Activated T-cell treated with anti-CD3 and anti-CD28 coated beads, Interleukin-2, amount 50 U/mL, for 72 hours (primary cell): ENCODE data around the gene PEX12. TPM values are rescaled to one million over a fixed set of nuclear protein-coding genes. Genes with fewer than 3 reads are reported as not detected.

Source experiments
- ATAC-seq, 2 donors: fragments of 150-1000 bp; cut with Tn5 transposase; replicated peaks in 1 of 2; 2 replicates each; pipeline ENCODE4 v1.10.0; 2021; ENCODE audit warnings: moderate library complexity in 2 of 2, mild to moderate bottlenecking in 1 of 2
- DNase-seq, 2 donors: peaks; one replicate each; pipeline ENCODE4 v3.0.0; 2021 to 2022; ENCODE audit warnings: mixed read lengths in 1 of 2
- H3K27ac Mint-ChIP-seq: one replicate; pipeline ENCODE4 v1.8.0; 2022; ENCODE audit warnings: mild to moderate bottlenecking, moderate library complexity, mixed read lengths
- H3K27me3 Mint-ChIP-seq: one replicate; pipeline ENCODE4 v1.8.0; 2022; ENCODE audit warnings: low read depth, mixed read lengths
- H3K36me3 Mint-ChIP-seq, 2 donors: one replicate each; pipeline ENCODE4 v1.8.0; 2022; ENCODE audit warnings: mixed read lengths in 2 of 2, mild to moderate bottlenecking in 1 of 2; ENCODE audit not compliant: insufficient read depth in 2 of 2
- H3K4me1 Mint-ChIP-seq: one replicate; pipeline ENCODE4 v1.8.0; 2022; ENCODE audit warnings: low read depth, mixed read lengths
- H3K4me3 Mint-ChIP-seq, 2 donors: one replicate each; pipeline ENCODE4 v1.8.0; 2022; ENCODE audit warnings: mild to moderate bottlenecking in 2 of 2, mixed read lengths in 2 of 2, moderate library complexity in 2 of 2
- H3K9me3 Mint-ChIP-seq, 2 donors: one replicate each; pipeline ENCODE4 v1.8.0; 2022; ENCODE audit warnings: mixed read lengths in 2 of 2
- total RNA-seq, 2 donors: library from RNA; stranded (reverse); gene quantifications; one replicate each; pipeline ENCODE4 v1.2.3, GENCODE V29; 2022

Gene PEX12
- total RNA-seq, 2 donors from 2014 or later, result 7.2 to 7.3 TPM

- Mint-ChIP-seq H3K4me1 (no peaks in the 10 kb centered on the region), H3K9me3 (no peaks in the 10 kb centered on the region), H3K36me3 (peaks cover 14 to 32% of the 10 kb centered on the region in 2 donors), H3K4me3 (no peak overlapping the region), H3K27ac (no peak overlapping the region), H3K27me3 (no peaks in the 10 kb centered on the region)
- no peak for ATAC-seq
- DNase-seq, result no peak
These were observed 19.2 kb upstream of the PEX12 start for GRCh38 chr17:35597604-35598003.

GRCh38 chr17:35596530-35597233, 18.3 kb upstream of the PEX12 start:
- H3K27ac Mint-ChIP-seq, result no peak overlapping the region
- H3K4me1 Mint-ChIP-seq, result no peaks in the 10 kb centered on the region
- DNase-seq (no peak), ATAC-seq (no peak)
- H3K36me3 Mint-ChIP-seq, result peaks cover 12 to 32% of the 10 kb centered on the region in 2 donors
- H3K4me3 Mint-ChIP-seq, result no peak overlapping the region
- H3K9me3 Mint-ChIP-seq, result no peaks in the 10 kb centered on the region
- H3K27me3 Mint-ChIP-seq, result no peaks in the 10 kb centered on the region

DNA sequence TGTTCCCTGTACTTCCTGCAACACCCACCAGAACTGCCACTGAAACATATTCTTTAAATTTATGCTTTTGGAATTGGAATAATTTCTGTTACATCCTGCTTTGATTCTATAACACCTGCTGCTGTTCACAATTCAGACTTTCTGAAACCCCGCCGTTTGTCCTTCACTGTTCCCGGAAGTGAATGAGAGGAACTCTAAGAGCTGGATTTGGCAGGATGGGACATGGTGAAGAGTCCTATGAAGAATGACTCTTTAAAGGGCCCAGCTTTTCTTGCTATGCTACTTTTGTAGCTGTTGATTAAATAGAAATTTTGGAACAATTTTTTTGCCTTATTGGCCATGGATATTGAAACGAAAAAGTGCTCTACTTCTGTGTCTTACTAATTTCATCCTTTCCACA, 17.7 kb upstream of the PEX12 start:
- H3K4me3 Mint-ChIP-seq, result no peak overlapping the region
- no peak for DNase-seq
- H3K36me3 Mint-ChIP-seq, result peaks cover 12 to 30% of the 10 kb centered on the region in 2 donors
- no peak overlapping the region for H3K27ac Mint-ChIP-seq
- no peaks in the 10 kb centered on the region for H3K4me1 Mint-ChIP-seq
- ATAC-seq, result no peak
- no peaks in the 10 kb centered on the region for H3K9me3 Mint-ChIP-seq
- no peaks in the 10 kb centered on the region for H3K27me3 Mint-ChIP-seq

GRCh38 chr17:35588196-35588920, 10.0 kb upstream of the PEX12 start:
- Mint-ChIP-seq H3K27me3 (no peaks in the 10 kb centered on the region), H3K36me3 (peaks cover 4 to 9% of the 10 kb centered on the region in 2 donors), H3K4me3 (peak overlapping the region; percentile 91 to 94), H3K27ac (peak overlapping the region; percentile 87), H3K4me1 (peaks cover 39% of the 10 kb centered on the region), H3K9me3 (no peaks in the 10 kb centered on the region)
- peak in 1 of 2 donors; percentile 26 for DNase-seq
- ATAC-seq, result peak; percentile 39 to 49

DNA sequence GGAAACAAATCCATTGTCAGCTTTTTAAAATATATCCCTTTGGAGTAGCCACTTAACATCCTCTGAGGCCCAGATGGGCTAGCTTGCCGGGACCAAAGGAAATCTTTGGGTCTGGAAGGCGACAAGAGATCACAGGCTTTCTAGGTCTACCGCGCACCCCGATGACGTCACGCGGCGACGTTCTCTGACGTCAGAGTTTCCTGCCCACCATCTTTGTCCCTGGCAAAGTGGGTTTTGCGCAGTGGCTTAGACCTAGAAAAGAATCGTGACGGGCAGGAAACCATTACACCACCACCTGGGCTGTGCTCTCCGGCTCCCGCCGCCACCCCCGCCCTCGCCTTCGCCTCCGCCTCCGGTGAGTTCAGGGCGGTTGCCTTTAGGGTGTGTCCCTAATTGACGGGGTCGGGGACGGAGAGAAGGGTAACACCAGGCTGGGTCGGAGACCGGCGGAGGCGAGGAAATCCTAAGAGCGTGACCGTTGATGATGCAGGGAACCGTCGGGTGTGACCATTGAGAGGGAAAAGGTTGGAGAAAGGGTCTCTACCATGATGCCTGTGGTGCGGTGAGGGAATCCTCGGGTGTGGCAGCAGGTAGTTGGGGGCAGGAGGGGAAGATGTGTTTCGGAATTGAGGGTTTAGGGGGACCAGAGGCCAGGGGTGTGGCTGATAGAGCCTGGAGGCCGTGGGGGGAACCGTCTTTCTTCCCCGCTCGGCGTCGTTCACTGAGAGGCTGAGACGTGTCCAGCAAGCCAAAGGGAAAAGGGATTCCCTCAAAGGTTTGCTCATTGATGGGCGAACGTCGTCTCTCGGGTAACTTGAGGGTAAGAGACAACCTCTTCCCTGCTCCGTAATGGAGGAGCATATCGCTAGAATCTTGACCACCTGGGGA, 8.9 kb upstream of the PEX12 start, which contains the start of gene AP2B1:
Gene AP2B1, plus strand, starts transcription at position 249 of the 888 bp plus-strand sequence. CDS start 6,709 bp downstream, outside the sequence.
- Mint-ChIP-seq H3K9me3 (no peaks in the 10 kb centered on the region), H3K4me3 (peak within 1 kb of the TSS; percentile 91 to 94), H3K36me3 (peaks cover 4 to 7% of the 10 kb centered on the region in 2 donors), H3K4me1 (peaks cover 39% of the 10 kb centered on the region), H3K27me3 (no peaks in the 10 kb centered on the region), H3K27ac (peak within 1 kb of the TSS; percentile 92)
- DNase-seq (peak; percentile 94 to 98), ATAC-seq (peak; percentile 97 to 99)

DNA sequence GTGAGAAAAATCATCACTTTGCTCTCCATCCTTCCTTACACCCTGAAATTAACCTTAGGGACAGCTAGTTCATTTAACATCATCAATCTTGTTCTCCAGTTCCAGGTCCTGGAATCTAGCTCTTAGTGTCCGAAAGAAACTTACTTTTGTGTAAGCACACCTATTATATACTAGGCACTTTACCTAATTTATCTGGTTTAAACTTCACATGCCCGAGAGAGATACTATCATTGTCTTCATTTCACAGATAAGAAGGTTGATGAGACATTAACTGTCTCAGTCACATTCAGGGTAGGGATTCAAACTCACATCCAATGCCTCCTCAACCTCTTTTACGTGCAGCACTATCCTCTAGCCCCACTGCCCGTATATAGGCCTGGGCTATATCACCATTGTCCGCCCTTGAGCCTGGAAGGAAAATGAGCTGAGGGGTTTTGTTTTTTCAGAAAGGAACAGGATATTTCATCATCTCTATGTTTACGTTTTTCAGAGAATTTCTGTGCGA, 8.2 kb upstream of the PEX12 start:
- DNase-seq (peak in 1 of 2 donors; percentile 21), ATAC-seq (peak; percentile 32 to 40)
- H3K4me3 Mint-ChIP-seq, result peak overlapping the region; percentile 91 to 94
- H3K9me3 Mint-ChIP-seq, result no peaks in the 10 kb centered on the region
- peak overlapping the region; percentile 92 for H3K27ac Mint-ChIP-seq
- H3K4me1 Mint-ChIP-seq, result peaks cover 39% of the 10 kb centered on the region
- H3K27me3 Mint-ChIP-seq, result no peaks in the 10 kb centered on the region
- peaks cover 4 to 7% of the 10 kb centered on the region in 2 donors for H3K36me3 Mint-ChIP-seq

GRCh38 chr17:35584061-35584460, 5.7 kb upstream of the PEX12 start:
- H3K27me3 Mint-ChIP-seq, result no peaks in the 10 kb centered on the region
- peaks cover 26% of the 10 kb centered on the region for H3K4me1 Mint-ChIP-seq
- no peak overlapping the region for H3K27ac Mint-ChIP-seq
- H3K9me3 Mint-ChIP-seq, result no peaks in the 10 kb centered on the region
- no peak overlapping the region for H3K4me3 Mint-ChIP-seq
- DNase-seq, result no peak
- peaks cover 4 to 5% of the 10 kb centered on the region in 2 donors for H3K36me3 Mint-ChIP-seq
- no peak for ATAC-seq

GRCh38 chr17:35578929-35579432, 610 bp upstream of the PEX12 start:
- peak overlapping the region; percentile 99 for H3K27ac Mint-ChIP-seq
- ATAC-seq (peak; percentile 33 to 52), DNase-seq (no peak)
- peak overlapping the region; percentile 94 to 99 for H3K4me3 Mint-ChIP-seq
- no peaks in the 10 kb centered on the region for H3K9me3 Mint-ChIP-seq
- no peaks in the 10 kb centered on the region for H3K27me3 Mint-ChIP-seq
- H3K36me3 Mint-ChIP-seq, result peaks cover 0 to 2% of the 10 kb centered on the region in 2 donors
- peaks cover 33% of the 10 kb centered on the region for H3K4me1 Mint-ChIP-seq

- Mint-ChIP-seq H3K27me3 (no peaks in the 10 kb centered on the region), H3K27ac (peak overlapping the region; percentile 99), H3K4me1 (peaks cover 33% of the 10 kb centered on the region), H3K4me3 (peak overlapping the region; percentile 94 to 99), H3K9me3 (no peaks in the 10 kb centered on the region), H3K36me3 (peaks cover 0 to 2% of the 10 kb centered on the region in 2 donors)
- ATAC-seq, result peak in 1 of 2 donors; percentile 16
- no peak for DNase-seq
These were observed 558 bp downstream of the PEX12 start for GRCh38 chr17:35577830-35578196.

GRCh38 chr17:35575759-35576158, 2.6 kb downstream of the PEX12 start:
- H3K27me3 Mint-ChIP-seq, result no peaks in the 10 kb centered on the region
- ATAC-seq, result no peak
- H3K27ac Mint-ChIP-seq, result peak overlapping the region; percentile 7
- H3K4me3 Mint-ChIP-seq, result peak overlapping the region in 1 of 2 donors; percentile 2
- no peak for DNase-seq
- no peaks in the 10 kb centered on the region for H3K9me3 Mint-ChIP-seq
- H3K36me3 Mint-ChIP-seq, result peaks cover 2% of the 10 kb centered on the region in 2 donors
- H3K4me1 Mint-ChIP-seq, result peaks cover 37% of the 10 kb centered on the region

GRCh38 chr17:35569405-35569804, 9.0 kb downstream of the PEX12 start:
- H3K4me3 Mint-ChIP-seq, result peak overlapping the region; percentile 90 to 96
- peak overlapping the region; percentile 26 for H3K27ac Mint-ChIP-seq
- H3K27me3 Mint-ChIP-seq, result peaks cover 6% of the 10 kb centered on the region
- DNase-seq (no peak), ATAC-seq (no peak)
- H3K36me3 Mint-ChIP-seq, result peaks cover 1 to 4% of the 10 kb centered on the region in 2 donors
- H3K9me3 Mint-ChIP-seq, result no peaks in the 10 kb centered on the region
- H3K4me1 Mint-ChIP-seq, result peaks cover 43% of the 10 kb centered on the region

GRCh38 chr17:35568561-35568960, 9.8 kb downstream of the PEX12 start:
- peaks cover 6% of the 10 kb centered on the region for H3K27me3 Mint-ChIP-seq
- peaks cover 1 to 4% of the 10 kb centered on the region in 2 donors for H3K36me3 Mint-ChIP-seq
- ATAC-seq (peak; percentile 46), DNase-seq (peak; percentile 41 to 44)
- peak overlapping the region; percentile 93 for H3K27ac Mint-ChIP-seq
- H3K4me3 Mint-ChIP-seq, result peak overlapping the region; percentile 80 to 96
- no peaks in the 10 kb centered on the region for H3K9me3 Mint-ChIP-seq
- H3K4me1 Mint-ChIP-seq, result peaks cover 43% of the 10 kb centered on the region
